ENCODE results near the gene SMAD5. TPM values are rescaled to one million over a fixed set of nuclear protein-coding genes. Genes with fewer than 3 reads are reported as not detected.

Gene SMAD5
- total and polyA plus RNA-seq, 2 donors (not counting 1 experiment from before 2014, with no cell fraction given): 9.4 to 38.6 TPM

DNA sequence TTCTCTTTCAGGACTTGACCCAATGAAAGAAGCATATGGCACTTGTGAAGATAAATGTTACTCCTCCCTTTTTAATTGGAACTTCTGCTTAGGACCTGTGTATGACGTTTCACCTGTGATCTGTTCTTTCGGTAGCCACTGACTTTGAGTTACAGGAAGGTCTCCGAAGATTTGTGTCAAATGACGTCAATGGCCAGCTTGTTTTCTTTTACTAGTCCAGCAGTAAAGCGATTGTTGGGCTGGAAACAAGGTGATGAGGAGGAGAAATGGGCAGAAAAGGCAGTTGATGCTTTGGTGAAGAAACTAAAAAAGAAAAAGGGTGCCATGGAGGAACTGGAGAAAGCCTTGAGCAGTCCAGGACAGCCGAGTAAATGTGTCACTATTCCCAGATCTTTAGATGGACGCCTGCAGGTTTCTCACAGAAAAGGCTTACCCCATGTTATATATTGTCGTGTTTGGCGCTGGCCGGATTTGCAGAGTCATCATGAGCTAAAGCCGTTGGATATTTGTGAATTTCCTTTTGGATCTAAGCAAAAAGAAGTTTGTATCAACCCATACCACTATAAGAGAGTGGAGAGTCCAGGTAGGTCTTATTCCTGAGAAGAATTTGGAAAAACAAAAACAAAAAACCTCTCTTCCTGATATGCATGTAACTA, 21.1 kb downstream of the SMAD5 start:
- H3K9me3 ChIP-seq (ENCODE audit: control extremely low read depth in 1 of 3, control insufficient read depth in 2 of 3, insufficient read depth in 1 of 3, low read length in 2 of 3): no peaks in the 10 kb centered on the region

DNA sequence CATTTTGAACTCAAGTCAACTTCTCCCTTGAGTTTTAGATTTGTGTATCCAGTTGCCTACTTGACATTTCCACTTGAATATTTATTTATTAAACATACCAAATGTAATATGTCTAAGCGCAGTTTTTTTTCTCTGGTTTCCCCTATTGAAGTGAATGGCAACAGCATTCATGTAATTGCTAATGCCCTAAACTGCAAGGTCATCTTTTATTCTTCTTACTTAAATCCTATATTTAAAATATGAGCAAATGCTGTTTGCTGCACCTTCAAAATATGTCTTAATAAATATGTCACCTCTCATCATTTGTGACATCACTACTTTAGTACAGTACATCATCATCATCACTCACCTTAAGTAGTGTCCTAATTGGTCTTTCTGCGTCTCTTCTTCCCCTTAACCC, 22.4 kb downstream of the SMAD5 start:
- no peak for DNase-seq
- ChIA-PET CTCF (no interaction called here), POLR2A (no interaction called here)
- H3K9ac ChIP-seq (ENCODE audit: low read length): no peak overlapping the region
- H3K27ac ChIP-seq (ENCODE audit: low read length in 2 of 2): no peak overlapping the region
- H3K4me2 ChIP-seq (replicated peaks; ENCODE audit: low read depth, low read length, poor library complexity, severe bottlenecking): no peak overlapping the region
- peaks cover 11% of the 10 kb centered on the region for H4K20me1 ChIP-seq (ENCODE audit: control insufficient read depth, insufficient read depth, low read length, poor library complexity, severe bottlenecking)
- no peaks in the 10 kb centered on the region for H3K9me3 Mint-ChIP-seq (ENCODE audit: insufficient read depth)
- H3K9me3 ChIP-seq (ENCODE audit: control extremely low read depth in 1 of 3, control insufficient read depth in 2 of 3, insufficient read depth in 1 of 3, low read length in 2 of 3): no peaks in the 10 kb centered on the region
- H2AFZ ChIP-seq (ENCODE audit: insufficient read depth, low read depth, low read length, poor library complexity, severe bottlenecking): no peak overlapping the region
- intact Hi-C loops (cut with micrococcal nuclease): no loop called here
- TF ChIP-seq EZH2 (IDR thresholded peaks at IDR 0.05; ENCODE audit: borderline replicate concordance, insufficient read depth, low read depth, low read length, poor library complexity, severe bottlenecking): no peak
- TF ChIP-seq, protein P1, sequence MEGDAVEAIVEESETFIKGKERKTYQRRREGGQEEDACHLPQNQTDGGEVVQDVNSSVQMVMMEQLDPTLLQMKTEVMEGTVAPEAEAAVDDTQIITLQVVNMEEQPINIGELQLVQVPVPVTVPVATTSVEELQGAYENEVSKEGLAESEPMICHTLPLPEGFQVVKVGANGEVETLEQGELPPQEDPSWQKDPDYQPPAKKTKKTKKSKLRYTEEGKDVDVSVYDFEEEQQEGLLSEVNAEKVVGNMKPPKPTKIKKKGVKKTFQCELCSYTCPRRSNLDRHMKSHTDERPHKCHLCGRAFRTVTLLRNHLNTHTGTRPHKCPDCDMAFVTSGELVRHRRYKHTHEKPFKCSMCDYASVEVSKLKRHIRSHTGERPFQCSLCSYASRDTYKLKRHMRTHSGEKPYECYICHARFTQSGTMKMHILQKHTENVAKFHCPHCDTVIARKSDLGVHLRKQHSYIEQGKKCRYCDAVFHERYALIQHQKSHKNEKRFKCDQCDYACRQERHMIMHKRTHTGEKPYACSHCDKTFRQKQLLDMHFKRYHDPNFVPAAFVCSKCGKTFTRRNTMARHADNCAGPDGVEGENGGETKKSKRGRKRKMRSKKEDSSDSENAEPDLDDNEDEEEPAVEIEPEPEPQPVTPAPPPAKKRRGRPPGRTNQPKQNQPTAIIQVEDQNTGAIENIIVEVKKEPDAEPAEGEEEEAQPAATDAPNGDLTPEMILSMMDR (IDR thresholded peaks at IDR 0.05): no peak
- 56% methylated on average over 1 of the region's 2 CpGs for WGBS (ENCODE audit: insufficient coverage)
- no peak overlapping the region for H3K27ac Mint-ChIP-seq
- H3K4me1 Mint-ChIP-seq: no peaks in the 10 kb centered on the region
- no peaks in the 10 kb centered on the region for H3K27me3 Mint-ChIP-seq
- H3K4me1 ChIP-seq (ENCODE audit: control insufficient read depth in 2 of 2, insufficient read depth in 2 of 2, low read length in 2 of 2): no peaks in the 10 kb centered on the region
- peaks cover 10 to 25% of the 10 kb centered on the region in 2 experiments for H3K36me3 ChIP-seq (replicated peaks in 1 of 2; ENCODE audit: control extremely low read depth in 1 of 2, control insufficient read depth in 1 of 2, extremely low read depth in 1 of 2, insufficient read depth in 2 of 2, low read length in 1 of 2)
- H3K79me2 ChIP-seq (ENCODE audit: control insufficient read depth, insufficient read depth, low read length): peaks cover 3% of the 10 kb centered on the region
- H3K4me3 ChIP-seq (ENCODE audit: control extremely low read depth in 1 of 5, extremely low read depth in 1 of 5, insufficient read depth in 1 of 5, low read depth in 2 of 5, low read length in 4 of 5): no peak overlapping the region
- no peak for ATAC-seq (ENCODE audit: low read depth)
- H3K4me3 Mint-ChIP-seq: no peak overlapping the region
- H3K27me3 ChIP-seq (replicated peaks in 1 of 4; ENCODE audit: control extremely low read depth in 1 of 4, control insufficient read depth in 3 of 4, insufficient read depth in 4 of 4, low read length in 3 of 4): no peaks in the 10 kb centered on the region

More for the DNA sequence above, 21.1 kb downstream of the SMAD5 start:
- no peaks in the 10 kb centered on the region for H3K27me3 ChIP-seq (replicated peaks in 1 of 4; ENCODE audit: control extremely low read depth in 1 of 4, control insufficient read depth in 3 of 4, insufficient read depth in 4 of 4, low read length in 3 of 4)
- peaks cover 12% of the 10 kb centered on the region for H3K79me2 ChIP-seq (ENCODE audit: control insufficient read depth, insufficient read depth, low read length)
- POLR2A ChIA-PET: no interaction called here
- H3K4me2 ChIP-seq (replicated peaks; ENCODE audit: low read depth, low read length, poor library complexity, severe bottlenecking): no peak overlapping the region
- CTCF ChIA-PET: no interaction called here
- TF ChIP-seq, protein P1 (IDR thresholded peaks at IDR 0.05): no peak
- TF ChIP-seq EZH2 (IDR thresholded peaks at IDR 0.05; ENCODE audit: borderline replicate concordance, insufficient read depth, low read depth, low read length, poor library complexity, severe bottlenecking): no peak
- no peak overlapping the region for H3K27ac Mint-ChIP-seq
- H3K36me3 ChIP-seq (replicated peaks in 1 of 2; ENCODE audit: control extremely low read depth in 1 of 2, control insufficient read depth in 1 of 2, extremely low read depth in 1 of 2, insufficient read depth in 2 of 2, low read length in 1 of 2): peaks cover 12 to 25% of the 10 kb centered on the region in 2 experiments
- intact Hi-C loops (cut with micrococcal nuclease): no loop called here
- no peak overlapping the region for H3K9ac ChIP-seq (ENCODE audit: low read length)
- WGBS (ENCODE audit: insufficient coverage): 97% methylated on average over 7 of the region's 11 CpGs
- H4K20me1 ChIP-seq (ENCODE audit: control insufficient read depth, insufficient read depth, low read length, poor library complexity, severe bottlenecking): peaks cover 11% of the 10 kb centered on the region
- DNase-seq (no peak), ATAC-seq (ENCODE audit: low read depth) (no peak)
- peaks cover 2% of the 10 kb centered on the region for H3K4me1 Mint-ChIP-seq
- no peaks in the 10 kb centered on the region for H3K9me3 Mint-ChIP-seq (ENCODE audit: insufficient read depth)
- no peak overlapping the region for H3K27ac ChIP-seq (ENCODE audit: low read length in 2 of 2)
- H3K4me1 ChIP-seq (ENCODE audit: control insufficient read depth in 2 of 2, insufficient read depth in 2 of 2, low read length in 2 of 2): no peaks in the 10 kb centered on the region
- H2AFZ ChIP-seq (ENCODE audit: insufficient read depth, low read depth, low read length, poor library complexity, severe bottlenecking): no peak overlapping the region
- H3K27me3 Mint-ChIP-seq: no peaks in the 10 kb centered on the region
- H3K4me3 ChIP-seq (ENCODE audit: control extremely low read depth in 1 of 5, extremely low read depth in 1 of 5, insufficient read depth in 1 of 5, low read depth in 2 of 5, low read length in 4 of 5): no peak overlapping the region
- H3K4me3 Mint-ChIP-seq: no peak overlapping the region

Measured in B cell (primary cell).